Neural cell (in vitro differentiated cells): Measurements from ENCODE around the gene CAMK1D. TPM values are rescaled to one million over a fixed set of nuclear protein-coding genes. Genes with fewer than 3 reads are reported as not detected.

Experiments
- H2AFZ ChIP-seq: fragments of 200-600, 300-800 bp; sonication (generic), shearing (Covaris generic); 2 replicates; pipeline ENCODE4 v1.6.0; 2014; ENCODE audit warnings: low read depth, mild to moderate bottlenecking, antibody characterized with exemption, low read length, moderate library complexity
- H3F3A ChIP-seq: fragments of 200-600 bp; shearing (Covaris generic); 2 replicates; pipeline ENCODE4 v1.6.1; 2016; ENCODE audit warnings: mild to moderate bottlenecking, moderate library complexity, mixed read lengths, antibody characterized with exemption, low read length; ENCODE audit not compliant: insufficient read depth, poor library complexity, severe bottlenecking
- H3K27ac ChIP-seq: fragments of 200-600, 300-800 bp; sonication (generic), shearing (Covaris generic); 2 replicates; pipeline ENCODE4 v1.5.1; 2014; ENCODE audit warnings: mild to moderate bottlenecking, low read length, moderate library complexity
- H3K27me3 ChIP-seq: fragments of 300-800, 200-600 bp; sonication (generic), shearing (Covaris generic); 2 replicates; pipeline ENCODE4 v1.6.0; 2014; ENCODE audit warnings: mild to moderate bottlenecking, low read depth, low read length, moderate library complexity; ENCODE audit not compliant: insufficient read depth
- H3K36me3 ChIP-seq: fragments of 300-800, 200-600 bp; sonication (generic), shearing (Covaris generic); 2 replicates; pipeline ENCODE4 v1.5.1; 2014; ENCODE audit warnings: mild to moderate bottlenecking, antibody characterized with exemption, low read length, moderate library complexity; ENCODE audit not compliant: insufficient read depth
- H3K4me2 ChIP-seq: fragments of 300-800, 200-600 bp; sonication (generic), shearing (Covaris generic); 2 replicates; pipeline ENCODE4 v1.6.0; 2014; ENCODE audit warnings: mild to moderate bottlenecking, low read length
- H3K4me3 ChIP-seq: fragments of 300-800, 200-600 bp; sonication (generic), shearing (Covaris generic); 2 replicates; pipeline ENCODE4 v1.5.1; 2014; ENCODE audit warnings: mild to moderate bottlenecking, low read length, moderate library complexity
- H3K79me2 ChIP-seq: fragments of 200-600 bp; shearing (Covaris generic); replicated peaks from 2 replicates; pipeline ENCODE4 v1.6.0; 2014; ENCODE audit warnings: mild to moderate bottlenecking, low read length, moderate library complexity; ENCODE audit not compliant: insufficient read depth
- H3K9ac ChIP-seq: fragments of 300-800, 200-600 bp; sonication (generic), shearing (Covaris generic); 2 replicates; pipeline ENCODE4 v1.6.1; 2016; ENCODE audit warnings: mild to moderate bottlenecking, low read length, mixed read lengths
- H3K9me2 ChIP-seq: fragments of 200-600 bp; shearing (Covaris generic); 2 replicates; pipeline ENCODE4 v1.6.1; 2016; ENCODE audit warnings: mild to moderate bottlenecking, low read length, mixed read lengths; ENCODE audit not compliant: insufficient read depth
- H3K9me3 ChIP-seq: fragments of 200-600, 300-800 bp; sonication (generic), shearing (Covaris generic); 2 replicates; pipeline ENCODE4 v1.6.1; 2016; ENCODE audit warnings: mild to moderate bottlenecking, mixed run types, low read length, moderate library complexity, mixed read lengths
- H4K20me1 ChIP-seq: fragments of 200-600 bp; shearing (Covaris generic); 2 replicates; pipeline ENCODE4 v1.6.1; 2016; ENCODE audit warnings: mild to moderate bottlenecking, mixed run types; ENCODE audit not compliant: insufficient read depth
- EP300 ChIP-seq: fragments of 450-650 bp; conservative IDR thresholded peaks from 2 replicates; pipeline ENCODE4 v1.6.1; 2014; ENCODE audit warnings: antibody characterized with exemption, mild to moderate bottlenecking, moderate library complexity; ENCODE audit not compliant: poor library complexity, severe bottlenecking
- EZH2 ChIP-seq: fragments of 200-600, 300-800 bp; shearing (Covaris generic), sonication (generic); IDR thresholded peaks from 2 replicates; pipeline ENCODE4 v1.6.1; 2014; ENCODE audit warnings: antibody characterized with exemption, low read length, borderline replicate concordance, mild to moderate bottlenecking; ENCODE audit not compliant: insufficient read depth, poor library complexity, severe bottlenecking
- MXI1 ChIP-seq: fragments of 450-650 bp; conservative IDR thresholded peaks from 2 replicates; pipeline ENCODE4 v1.6.1; 2014; ENCODE audit warnings: antibody characterized with exemption, mild to moderate bottlenecking; ENCODE audit not compliant: poor library complexity, severe bottlenecking
- POLR2AphosphoS5 ChIP-seq: IDR thresholded peaks from 2 replicates; pipeline ENCODE4 v1.6.1; 2012
- RAD21 ChIP-seq: fragments of 450-650 bp; conservative IDR thresholded peaks from 2 replicates; pipeline ENCODE4 v1.6.1; 2014; ENCODE audit warnings: antibody characterized with exemption, mild to moderate bottlenecking, moderate library complexity
- SMC3 ChIP-seq: fragments of 450-650 bp; conservative IDR thresholded peaks from 2 replicates; pipeline ENCODE4 v1.6.1; 2014; ENCODE audit warnings: antibody characterized with exemption, mild to moderate bottlenecking, moderate library complexity; ENCODE audit not compliant: poor library complexity
- TAF1 ChIP-seq: IDR thresholded peaks from 2 replicates; pipeline ENCODE4 v1.6.1; 2012; ENCODE audit warnings: low read depth
- polyA plus RNA-seq: library from polyadenylated mRNA; depleted of rRNA; stranded (reverse); fragments of >200 nt; gene quantifications from 2 replicates; pipeline ENCODE4 v1.2.3, GENCODE V29; 2014
- TF ChIP-seq, protein P1 (sequence below): fragments of 450-650 bp; IDR thresholded peaks from 2 replicates; pipeline ENCODE4 v1.5.1; 2014; ENCODE audit warnings: antibody characterized with exemption, mild to moderate bottlenecking, moderate library complexity; ENCODE audit not compliant: poor library complexity, severe bottlenecking
- TF ChIP-seq, protein P2 (sequence below): IDR thresholded peaks from 2 replicates; pipeline ENCODE4 v1.6.1; 2012; ENCODE audit warnings: borderline replicate concordance

The CAMK1D gene
- polyA plus RNA-seq, 1 donor from 2014 or later = 13.8 TPM

DNA sequence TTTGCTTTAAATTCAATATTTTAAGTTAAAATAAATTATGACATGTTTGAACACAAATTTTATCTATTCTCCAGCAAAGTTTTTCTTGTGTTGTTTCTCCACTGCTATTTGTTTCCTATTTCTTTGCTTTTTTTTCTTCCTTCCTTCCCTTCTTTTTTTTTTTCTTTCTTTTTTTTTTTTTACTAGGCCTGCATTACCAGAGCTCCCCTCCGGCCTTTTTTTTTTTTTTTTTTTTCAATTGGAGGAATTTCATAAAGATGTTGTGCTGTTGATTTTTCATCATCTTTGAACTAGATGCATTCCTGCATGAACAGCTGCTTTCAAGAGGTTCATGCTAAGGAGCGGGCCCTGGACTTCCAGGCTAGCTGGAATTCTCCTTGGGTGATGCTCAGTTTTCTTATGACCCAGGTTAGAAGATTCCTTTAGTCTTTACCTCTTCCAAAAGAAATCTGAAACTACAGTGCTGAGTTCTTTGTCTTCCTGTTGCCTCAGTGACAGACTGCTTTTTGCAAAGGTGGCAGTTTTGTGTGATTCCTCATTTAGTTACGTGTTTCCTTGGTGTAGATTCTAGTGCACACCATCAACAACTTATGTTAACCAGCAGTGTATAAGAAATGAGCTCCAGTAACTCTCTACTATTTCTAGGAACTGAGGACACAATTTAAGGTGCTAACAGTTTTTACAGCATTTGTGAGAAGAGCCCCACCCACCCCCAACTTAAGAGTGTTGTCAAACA is 4.8 kb upstream of the CAMK1D start:
- Histone ChIP-seq H3K27me3 (no peaks in the 10 kb centered on the region), H3K79me2 (no peaks in the 10 kb centered on the region), H3K9me2 (no peaks in the 10 kb centered on the region), H3K36me3 (no peaks in the 10 kb centered on the region), H3K4me2 (no peak overlapping the region), H3K27ac (no peak overlapping the region), H3F3A (no peaks in the 10 kb centered on the region), H2AFZ (no peak overlapping the region), H3K4me3 (no peak overlapping the region), H3K9me3 (no peaks in the 10 kb centered on the region), H4K20me1 (no peaks in the 10 kb centered on the region), H3K9ac (no peak overlapping the region)
- TF ChIP-seq, protein P1, sequence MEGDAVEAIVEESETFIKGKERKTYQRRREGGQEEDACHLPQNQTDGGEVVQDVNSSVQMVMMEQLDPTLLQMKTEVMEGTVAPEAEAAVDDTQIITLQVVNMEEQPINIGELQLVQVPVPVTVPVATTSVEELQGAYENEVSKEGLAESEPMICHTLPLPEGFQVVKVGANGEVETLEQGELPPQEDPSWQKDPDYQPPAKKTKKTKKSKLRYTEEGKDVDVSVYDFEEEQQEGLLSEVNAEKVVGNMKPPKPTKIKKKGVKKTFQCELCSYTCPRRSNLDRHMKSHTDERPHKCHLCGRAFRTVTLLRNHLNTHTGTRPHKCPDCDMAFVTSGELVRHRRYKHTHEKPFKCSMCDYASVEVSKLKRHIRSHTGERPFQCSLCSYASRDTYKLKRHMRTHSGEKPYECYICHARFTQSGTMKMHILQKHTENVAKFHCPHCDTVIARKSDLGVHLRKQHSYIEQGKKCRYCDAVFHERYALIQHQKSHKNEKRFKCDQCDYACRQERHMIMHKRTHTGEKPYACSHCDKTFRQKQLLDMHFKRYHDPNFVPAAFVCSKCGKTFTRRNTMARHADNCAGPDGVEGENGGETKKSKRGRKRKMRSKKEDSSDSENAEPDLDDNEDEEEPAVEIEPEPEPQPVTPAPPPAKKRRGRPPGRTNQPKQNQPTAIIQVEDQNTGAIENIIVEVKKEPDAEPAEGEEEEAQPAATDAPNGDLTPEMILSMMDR = no peak
- no peak for TF ChIP-seq RAD21
- TF ChIP-seq POLR2AphosphoS5 = no peak
- TF ChIP-seq EZH2 = no peak
- TF ChIP-seq, protein P2, sequence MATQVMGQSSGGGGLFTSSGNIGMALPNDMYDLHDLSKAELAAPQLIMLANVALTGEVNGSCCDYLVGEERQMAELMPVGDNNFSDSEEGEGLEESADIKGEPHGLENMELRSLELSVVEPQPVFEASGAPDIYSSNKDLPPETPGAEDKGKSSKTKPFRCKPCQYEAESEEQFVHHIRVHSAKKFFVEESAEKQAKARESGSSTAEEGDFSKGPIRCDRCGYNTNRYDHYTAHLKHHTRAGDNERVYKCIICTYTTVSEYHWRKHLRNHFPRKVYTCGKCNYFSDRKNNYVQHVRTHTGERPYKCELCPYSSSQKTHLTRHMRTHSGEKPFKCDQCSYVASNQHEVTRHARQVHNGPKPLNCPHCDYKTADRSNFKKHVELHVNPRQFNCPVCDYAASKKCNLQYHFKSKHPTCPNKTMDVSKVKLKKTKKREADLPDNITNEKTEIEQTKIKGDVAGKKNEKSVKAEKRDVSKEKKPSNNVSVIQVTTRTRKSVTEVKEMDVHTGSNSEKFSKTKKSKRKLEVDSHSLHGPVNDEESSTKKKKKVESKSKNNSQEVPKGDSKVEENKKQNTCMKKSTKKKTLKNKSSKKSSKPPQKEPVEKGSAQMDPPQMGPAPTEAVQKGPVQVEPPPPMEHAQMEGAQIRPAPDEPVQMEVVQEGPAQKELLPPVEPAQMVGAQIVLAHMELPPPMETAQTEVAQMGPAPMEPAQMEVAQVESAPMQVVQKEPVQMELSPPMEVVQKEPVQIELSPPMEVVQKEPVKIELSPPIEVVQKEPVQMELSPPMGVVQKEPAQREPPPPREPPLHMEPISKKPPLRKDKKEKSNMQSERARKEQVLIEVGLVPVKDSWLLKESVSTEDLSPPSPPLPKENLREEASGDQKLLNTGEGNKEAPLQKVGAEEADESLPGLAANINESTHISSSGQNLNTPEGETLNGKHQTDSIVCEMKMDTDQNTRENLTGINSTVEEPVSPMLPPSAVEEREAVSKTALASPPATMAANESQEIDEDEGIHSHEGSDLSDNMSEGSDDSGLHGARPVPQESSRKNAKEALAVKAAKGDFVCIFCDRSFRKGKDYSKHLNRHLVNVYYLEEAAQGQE = no peak
- TF ChIP-seq EP300 = no peak
- TF ChIP-seq MXI1 = no peak
- TF ChIP-seq TAF1 = no peak
- no peak for TF ChIP-seq SMC3

DNA sequence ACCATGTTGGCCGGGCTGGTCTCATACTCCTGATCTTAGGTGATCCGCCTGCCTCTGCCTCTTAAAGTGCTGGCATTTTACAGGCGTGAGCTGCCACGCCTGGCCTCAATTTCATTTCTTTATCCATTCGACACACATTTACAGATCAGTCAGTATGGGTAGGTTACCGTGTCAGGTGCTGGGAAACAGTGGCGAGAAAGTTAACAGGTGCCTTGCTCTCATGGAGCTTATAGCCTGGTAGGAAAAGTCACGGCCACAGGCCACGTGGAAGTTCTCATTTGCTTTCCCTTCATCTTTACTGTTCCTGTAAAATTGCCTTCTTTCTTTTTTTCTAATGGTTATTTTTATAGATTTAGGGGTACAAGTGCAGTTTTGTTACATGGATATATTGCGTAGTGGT is 2.6 kb upstream of the CAMK1D start:
- no peak overlapping the region for H3K27ac ChIP-seq
- H2AFZ ChIP-seq = no peak overlapping the region
- H3K9ac ChIP-seq = no peak overlapping the region
- H3F3A ChIP-seq = no peaks in the 10 kb centered on the region
- H3K79me2 ChIP-seq = peaks cover 8% of the 10 kb centered on the region
- no peaks in the 10 kb centered on the region for H3K9me3 ChIP-seq
- H3K36me3 ChIP-seq = no peaks in the 10 kb centered on the region
- H3K9me2 ChIP-seq = no peaks in the 10 kb centered on the region
- no peak overlapping the region for H3K4me3 ChIP-seq
- H4K20me1 ChIP-seq = no peaks in the 10 kb centered on the region
- TF ChIP-seq EP300 = no peak
- TF ChIP-seq SMC3 = no peak
- no peak for TF ChIP-seq RAD21
- TF ChIP-seq TAF1 = no peak
- TF ChIP-seq, protein P2 = no peak
- TF ChIP-seq EZH2 = no peak
- TF ChIP-seq, protein P1 = no peak
- no peak for TF ChIP-seq MXI1
- TF ChIP-seq POLR2AphosphoS5 = no peak
- no peaks in the 10 kb centered on the region for H3K27me3 ChIP-seq
- H3K4me2 ChIP-seq = no peak overlapping the region
